B cell (primary cell): ENCODE results near the gene TLCD2.

Experiments used
- EZH2 ChIP-seq: IDR thresholded peaks from 2 replicates; pipeline ENCODE4 v1.6.1; 2012; ENCODE audit warnings: borderline replicate concordance, low read depth, mild to moderate bottlenecking, moderate library complexity, low read length; ENCODE audit not compliant: insufficient read depth, poor library complexity, severe bottlenecking
- TF ChIP-seq, protein P1 (sequence below): fragments of 200-600 bp; IDR thresholded peaks from one replicate; pipeline ENCODE4 v1.8.0; 2022; ENCODE audit warnings: antibody characterized with exemption, mild to moderate bottlenecking

DNA sequence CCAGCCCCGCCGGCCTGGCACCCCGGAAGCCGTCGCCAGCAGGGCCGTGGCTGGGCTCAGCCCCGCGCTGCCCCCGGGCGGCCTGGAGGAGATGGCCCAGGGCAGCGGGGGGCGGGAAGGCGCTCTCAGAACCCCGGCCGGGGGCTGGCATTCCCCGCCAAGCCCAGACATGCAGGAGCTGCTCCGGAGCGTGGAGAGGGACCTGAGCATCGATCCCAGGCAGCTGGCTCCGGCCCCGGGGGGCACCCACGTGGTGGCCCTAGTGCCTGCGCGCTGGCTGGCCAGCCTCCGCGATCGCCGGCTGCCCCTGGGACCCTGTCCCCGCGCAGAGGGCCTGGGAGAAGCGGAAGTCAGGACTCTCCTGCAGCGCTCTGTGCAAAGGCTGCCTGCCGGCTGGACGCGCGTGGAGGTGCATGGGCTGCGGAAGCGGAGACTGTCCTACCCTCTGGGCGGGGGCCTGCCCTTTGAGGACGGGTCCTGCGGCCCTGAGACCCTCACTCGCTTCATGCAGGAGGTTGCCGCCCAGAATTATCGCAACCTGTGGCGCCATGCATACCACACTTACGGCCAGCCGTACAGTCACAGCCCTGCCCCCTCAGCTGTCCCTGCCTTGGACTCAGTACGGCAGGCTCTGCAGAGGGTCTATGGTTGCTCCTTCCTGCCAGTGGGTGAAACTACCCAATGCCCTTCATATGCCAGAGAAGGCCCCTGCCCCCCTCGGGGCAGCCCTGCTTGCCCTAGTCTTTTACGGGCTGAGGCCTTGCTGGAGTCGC, 14.9 kb upstream of the TLCD2 start:
- TF ChIP-seq, protein P1, sequence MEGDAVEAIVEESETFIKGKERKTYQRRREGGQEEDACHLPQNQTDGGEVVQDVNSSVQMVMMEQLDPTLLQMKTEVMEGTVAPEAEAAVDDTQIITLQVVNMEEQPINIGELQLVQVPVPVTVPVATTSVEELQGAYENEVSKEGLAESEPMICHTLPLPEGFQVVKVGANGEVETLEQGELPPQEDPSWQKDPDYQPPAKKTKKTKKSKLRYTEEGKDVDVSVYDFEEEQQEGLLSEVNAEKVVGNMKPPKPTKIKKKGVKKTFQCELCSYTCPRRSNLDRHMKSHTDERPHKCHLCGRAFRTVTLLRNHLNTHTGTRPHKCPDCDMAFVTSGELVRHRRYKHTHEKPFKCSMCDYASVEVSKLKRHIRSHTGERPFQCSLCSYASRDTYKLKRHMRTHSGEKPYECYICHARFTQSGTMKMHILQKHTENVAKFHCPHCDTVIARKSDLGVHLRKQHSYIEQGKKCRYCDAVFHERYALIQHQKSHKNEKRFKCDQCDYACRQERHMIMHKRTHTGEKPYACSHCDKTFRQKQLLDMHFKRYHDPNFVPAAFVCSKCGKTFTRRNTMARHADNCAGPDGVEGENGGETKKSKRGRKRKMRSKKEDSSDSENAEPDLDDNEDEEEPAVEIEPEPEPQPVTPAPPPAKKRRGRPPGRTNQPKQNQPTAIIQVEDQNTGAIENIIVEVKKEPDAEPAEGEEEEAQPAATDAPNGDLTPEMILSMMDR = no peak
- TF ChIP-seq EZH2 = no peak
